GM23338 (cell line): ENCODE data around the gene JDP2. TPM values are rescaled to one million over a fixed set of nuclear protein-coding genes. Genes with fewer than 3 reads are reported as not detected.
A peak's percentile ranks its signal among the peaks of the same experiment; 100 is the strongest.

Source experiments
- ATAC-seq: fragments of 200-7000 bp; cut with Tn5 transposase; 3 replicates; pipeline ENCODE4 v1.9.1; 2020
- DNase-seq: peaks from one replicate; pipeline ENCODE4 v3.0.0-alpha.2; 2015; ENCODE audit warnings: low spot score
- H2AFZ ChIP-seq: fragments of 200-600 bp; sonication (generic); 2 replicates; pipeline ENCODE4 v1.8.0; 2016; ENCODE audit warnings: antibody characterized with exemption, mild to moderate bottlenecking, moderate library complexity
- H3F3A ChIP-seq: fragments of 200-600 bp; sonication (generic); replicated peaks from 2 replicates; pipeline ENCODE4 v1.8.0; 2017; ENCODE audit warnings: antibody characterized with exemption, mixed run types, low read depth
- H3K27ac ChIP-seq: fragments of 200-600 bp; sonication (generic); 2 replicates; pipeline ENCODE4 v1.6.1; 2016; ENCODE audit warnings: low read depth
- H3K27me3 ChIP-seq: fragments of 200-600 bp; sonication (generic); 2 replicates; pipeline ENCODE4 v1.8.0; 2016; ENCODE audit warnings: mild to moderate bottlenecking, mixed run types, moderate library complexity; ENCODE audit not compliant: insufficient read depth
- H3K36me3 ChIP-seq: fragments of 200-600 bp; sonication (generic); 2 replicates; pipeline ENCODE4 v1.8.0; 2016; ENCODE audit warnings: mild to moderate bottlenecking; ENCODE audit not compliant: insufficient read depth
- H3K4me1 ChIP-seq: fragments of 200-600 bp; sonication (generic); 2 replicates; pipeline ENCODE4 v1.8.0; 2016; ENCODE audit warnings: mild to moderate bottlenecking, moderate library complexity; ENCODE audit not compliant: insufficient read depth
- H3K4me2 ChIP-seq: fragments of 200-600 bp; sonication (generic); 2 replicates; pipeline ENCODE4 v1.7.1; 2017; ENCODE audit warnings: mixed run types
- H3K4me3 ChIP-seq: fragments of 200-600 bp; sonication (generic); 2 replicates; pipeline ENCODE4 v1.6.1; 2016; ENCODE audit warnings: mixed run types
- H3K79me2 ChIP-seq: fragments of 200-600 bp; sonication (generic); replicated peaks from 2 replicates; pipeline ENCODE4 v1.8.0; 2017; ENCODE audit warnings: mild to moderate bottlenecking; ENCODE audit not compliant: insufficient read depth
- H3K9me2 ChIP-seq: fragments of 200-600 bp; sonication (generic); 2 replicates; pipeline ENCODE4 v1.8.0; 2017; ENCODE audit not compliant: insufficient read depth
- H4K20me1 ChIP-seq: fragments of 200-600 bp; sonication (generic); replicated peaks from 2 replicates; pipeline ENCODE4 v1.8.0; 2017; ENCODE audit warnings: mild to moderate bottlenecking; ENCODE audit not compliant: insufficient read depth
- H3K27ac Mint-ChIP-seq: 2 replicates; pipeline ENCODE4 v1.8.0; 2020; ENCODE audit warnings: inconsistent platforms, mild to moderate bottlenecking, moderate library complexity, mixed read lengths
- H3K27me3 Mint-ChIP-seq: 3 replicates; pipeline ENCODE4 v1.8.0; 2022; ENCODE audit warnings: low read depth, mild to moderate bottlenecking, moderate library complexity, mixed read lengths, inconsistent platforms; ENCODE audit not compliant: insufficient read depth, poor library complexity
- H3K36me3 Mint-ChIP-seq: 3 replicates; pipeline ENCODE4 v1.8.0; 2021; ENCODE audit warnings: low read depth, mild to moderate bottlenecking, inconsistent platforms, moderate library complexity, mixed read lengths
- H3K4me1 Mint-ChIP-seq: 3 replicates; pipeline ENCODE4 v1.8.0; 2020; ENCODE audit warnings: mild to moderate bottlenecking, inconsistent platforms, mixed read lengths
- H3K4me3 Mint-ChIP-seq: 3 replicates; pipeline ENCODE4 v1.8.0; 2021; ENCODE audit warnings: moderate library complexity, mild to moderate bottlenecking, inconsistent platforms, mixed read lengths
- H3K9me3 Mint-ChIP-seq: 3 replicates; pipeline ENCODE4 v1.8.0; 2020; ENCODE audit warnings: moderate library complexity, mild to moderate bottlenecking, inconsistent platforms, mixed read lengths
- CREB1 ChIP-seq: fragments of 250-450 bp; sonication (Bioruptor Pico); IDR thresholded peaks from 2 replicates; pipeline ENCODE4 v1.5.0; 2020; ENCODE audit warnings: low read depth, mild to moderate bottlenecking, moderate library complexity
- CTCF ChIP-seq, 2 experiments: fragments of 200-600 bp in 1 of 2; sonication (generic) in 1 of 2; conservative IDR thresholded peaks; 2 replicates each; pipeline versions ENCODE4 v1.5.1 to v1.6.1; 2016 to 2017; ENCODE audit warnings: antibody characterized with exemption in 2 of 2, low read depth in 2 of 2, mild to moderate bottlenecking in 2 of 2, moderate library complexity in 1 of 2
- ETS1 ChIP-seq: IDR thresholded peaks from 2 replicates; pipeline ENCODE4 v1.6.1; 2016; ENCODE audit warnings: antibody characterized with exemption
- EZH2 ChIP-seq: fragments of 200-600 bp; sonication (generic); IDR thresholded peaks from one replicate; pipeline ENCODE4 v1.8.0; 2017; ENCODE audit warnings: antibody characterized with exemption, mild to moderate bottlenecking, low read depth; ENCODE audit not compliant: unreplicated experiment
- JUNB ChIP-seq: IDR thresholded peaks from one replicate; pipeline ENCODE4 v1.6.1; 2016; ENCODE audit warnings: antibody characterized with exemption; ENCODE audit not compliant: unreplicated experiment
- NANOG ChIP-seq: IDR thresholded peaks from 2 replicates; pipeline ENCODE4 v1.6.1; 2016; ENCODE audit warnings: antibody characterized with exemption, borderline replicate concordance
- POLR2AphosphoS5 ChIP-seq: IDR thresholded peaks from 2 replicates; pipeline ENCODE4 v1.6.1; 2016; ENCODE audit warnings: antibody characterized with exemption, low read depth
- REST ChIP-seq: IDR thresholded peaks from one replicate; pipeline ENCODE4 v1.6.1; 2018; ENCODE audit warnings: antibody characterized with exemption; ENCODE audit not compliant: unreplicated experiment
- ZNF114 ChIP-seq: fragments of 250-450 bp; sonication (Bioruptor Pico); IDR thresholded peaks from 2 replicates; pipeline ENCODE4 v1.5.0; 2020; ENCODE audit warnings: mild to moderate bottlenecking, moderate library complexity
- ZNF331 ChIP-seq: fragments of 250-450 bp; sonication (Bioruptor Pico); IDR thresholded peaks from 2 replicates; pipeline ENCODE4 v1.5.0; 2020; ENCODE audit warnings: low read depth, mild to moderate bottlenecking, moderate library complexity
- ZNF462 ChIP-seq: fragments of 250-450 bp; sonication (Bioruptor Pico); IDR thresholded peaks from 2 replicates; pipeline ENCODE4 v1.5.0; 2020; ENCODE audit warnings: mild to moderate bottlenecking, moderate library complexity
- polyA plus RNA-seq: library from polyadenylated mRNA; unstranded; fragments of >200 nt; fragmentation: Nextera tagmentation; extraction: Ambion mirVana; gene quantifications from 2 replicates; pipeline ENCODE4 v1.2.1, GENCODE V29; 2016
- total RNA-seq: library from RNA; depleted of rRNA; stranded (reverse); fragments of >200 nt; shearing (Covaris generic); gene quantifications from 2 replicates; pipeline ENCODE4 v1.2.3, GENCODE V29; 2014

JDP2 gene
- total and polyA plus RNA-seq, 2 experiments from 2014 or later = 12.5 to 38.9 TPM

- TF ChIP-seq ZNF462 (CRISPR knock-in tag) (no peak), JUNB (no peak)
Measured at GRCh38 chr14:75519394-75519793, 91.6 kb downstream of the JDP2 start (continued).

GRCh38 chr14:75519826-75520728 lies 92.3 kb downstream of the JDP2 start:
- no peak overlapping the region for H3K4me3 Mint-ChIP-seq
- TF ChIP-seq CTCF (conservative IDR thresholded peaks at IDR 0.05; ENCODE audit: low read depth in 2 of 2) = no peak
- TF ChIP-seq NANOG = no peak
- TF ChIP-seq CREB1 (CRISPR knock-in tag) = no peak
- no peak for TF ChIP-seq EZH2
- no peak for TF ChIP-seq JUNB
- no peak for TF ChIP-seq ZNF331
- no peak for TF ChIP-seq ZNF114
- TF ChIP-seq ETS1 = no peak
- no peak for TF ChIP-seq POLR2AphosphoS5
- no peak for TF ChIP-seq REST

More at GRCh38 chr14:75519826-75520728, 92.3 kb downstream of the JDP2 start:
- Histone ChIP-seq H3K4me2 (no peak overlapping the region), H4K20me1 (no peaks in the 10 kb centered on the region), H3K9me2 (peaks cover 3% of the 10 kb centered on the region; the same call in 1 of the 2 replicates), H2AFZ (peak overlapping the region; percentile 59; the same call in 1 of the 2 replicates), H3K36me3 (no peaks in the 10 kb centered on the region), H3K4me1 (peaks cover 11% of the 10 kb centered on the region), H3K27ac (no peak overlapping the region), H3F3A (0 out of 2 replicates have a peak, but pooled peaks cover 3% of the 10 kb centered on the region), H3K4me3 (no peak overlapping the region), H3K27me3 (no peaks in the 10 kb centered on the region), H3K79me2 (no peaks in the 10 kb centered on the region)
- no peak overlapping the region for H3K27ac Mint-ChIP-seq
- H3K9me3 Mint-ChIP-seq = no peaks in the 10 kb centered on the region
- no peak for ATAC-seq
- DNase-seq = no peak
- peaks cover 15% of the 10 kb centered on the region for H3K4me1 Mint-ChIP-seq
- peaks cover 6% of the 10 kb centered on the region for H3K27me3 Mint-ChIP-seq
- H3K36me3 Mint-ChIP-seq = no peaks in the 10 kb centered on the region
